ENCODE data around the gene RBFOX2.

DNA sequence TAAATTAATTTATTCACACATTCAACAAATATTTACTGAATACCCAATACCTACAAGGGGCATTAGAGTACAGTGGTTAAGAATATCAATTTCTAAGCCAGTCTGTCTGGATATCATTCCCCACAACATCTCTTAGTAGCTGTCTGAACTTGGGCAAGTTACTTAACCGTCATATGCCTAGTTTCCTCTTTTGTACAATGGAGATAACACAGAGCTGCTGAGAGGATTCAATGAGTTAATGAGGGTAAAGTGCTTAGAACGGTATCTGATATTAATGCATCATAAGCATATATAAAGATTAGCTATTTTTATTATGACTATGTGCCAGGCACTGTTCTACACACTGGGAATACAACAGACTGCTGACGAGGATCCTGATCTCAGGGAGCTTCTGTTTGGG lies 194.6 kb downstream of the RBFOX2 start:
- TF ChIP-seq, protein P1, sequence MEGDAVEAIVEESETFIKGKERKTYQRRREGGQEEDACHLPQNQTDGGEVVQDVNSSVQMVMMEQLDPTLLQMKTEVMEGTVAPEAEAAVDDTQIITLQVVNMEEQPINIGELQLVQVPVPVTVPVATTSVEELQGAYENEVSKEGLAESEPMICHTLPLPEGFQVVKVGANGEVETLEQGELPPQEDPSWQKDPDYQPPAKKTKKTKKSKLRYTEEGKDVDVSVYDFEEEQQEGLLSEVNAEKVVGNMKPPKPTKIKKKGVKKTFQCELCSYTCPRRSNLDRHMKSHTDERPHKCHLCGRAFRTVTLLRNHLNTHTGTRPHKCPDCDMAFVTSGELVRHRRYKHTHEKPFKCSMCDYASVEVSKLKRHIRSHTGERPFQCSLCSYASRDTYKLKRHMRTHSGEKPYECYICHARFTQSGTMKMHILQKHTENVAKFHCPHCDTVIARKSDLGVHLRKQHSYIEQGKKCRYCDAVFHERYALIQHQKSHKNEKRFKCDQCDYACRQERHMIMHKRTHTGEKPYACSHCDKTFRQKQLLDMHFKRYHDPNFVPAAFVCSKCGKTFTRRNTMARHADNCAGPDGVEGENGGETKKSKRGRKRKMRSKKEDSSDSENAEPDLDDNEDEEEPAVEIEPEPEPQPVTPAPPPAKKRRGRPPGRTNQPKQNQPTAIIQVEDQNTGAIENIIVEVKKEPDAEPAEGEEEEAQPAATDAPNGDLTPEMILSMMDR (IDR thresholded peaks at IDR 0.05) = no peak
- TF ChIP-seq POLR2A (IDR thresholded peaks at IDR 0.05) = no peak
